ENCODE measurements around the gene FARP1.

FARP1 gene

GRCh38 chr13:98489446-98490194 is 346.7 kb downstream of the FARP1 start:
- Histone ChIP-seq H3K27ac (peak overlapping the region; percentile 38), H3K4me1 (ENCODE audit: low read depth, poor library complexity, severe bottlenecking) (peaks cover 79% of the 10 kb centered on the region), H2AFZ (ENCODE audit: low read depth) (no peak overlapping the region), H3K27me3 (ENCODE audit: insufficient read depth, low read depth) (no peaks in the 10 kb centered on the region), H3K79me2 (ENCODE audit: insufficient read depth, low read depth) (peaks cover 48% of the 10 kb centered on the region), H3K9ac (no peak overlapping the region; the same call in 1 of the 2 replicates), H3K4me3 (IDR thresholded peaks at IDR 0.05; ENCODE audit: insufficient read depth, low read depth, low read length) (no peak overlapping the region), H3K4me2 (peak overlapping the region; percentile 43; the same call in 1 of the 2 replicates), H3K36me3 (ENCODE audit: insufficient read depth) (no peaks in the 10 kb centered on the region), H4K20me1 (ENCODE audit: insufficient read depth) (0 out of 2 replicates have a peak, but pooled peaks cover 16% of the 10 kb centered on the region)
- no peak for TF ChIP-seq CTCF (conservative IDR thresholded peaks at IDR 0.05; ENCODE audit: low read depth, low read length)

GRCh38 chr13:98490195-98490836 is 347.4 kb downstream of the FARP1 start:
- Histone ChIP-seq H3K27me3 (ENCODE audit: insufficient read depth, low read depth) (no peaks in the 10 kb centered on the region), H2AFZ (ENCODE audit: low read depth) (no peak overlapping the region), H3K36me3 (ENCODE audit: insufficient read depth) (no peaks in the 10 kb centered on the region), H3K4me3 (IDR thresholded peaks at IDR 0.05; ENCODE audit: insufficient read depth, low read depth, low read length) (no peak overlapping the region), H3K9ac (no peak overlapping the region), H4K20me1 (ENCODE audit: insufficient read depth) (0 out of 2 replicates have a peak, but pooled peaks cover 10% of the 10 kb centered on the region), H3K4me1 (ENCODE audit: low read depth, poor library complexity, severe bottlenecking) (peaks cover 72% of the 10 kb centered on the region), H3K79me2 (ENCODE audit: insufficient read depth, low read depth) (peaks cover 43% of the 10 kb centered on the region), H3K27ac (no peak overlapping the region; the same call in 1 of the 2 replicates), H3K4me2 (peak overlapping the region; percentile 43; the same call in 1 of the 2 replicates)
- TF ChIP-seq CTCF (conservative IDR thresholded peaks at IDR 0.05; ENCODE audit: low read depth, low read length): no peak

GRCh38 chr13:98490866-98491265 is 348.0 kb downstream of the FARP1 start:
- H3K79me2 ChIP-seq (ENCODE audit: insufficient read depth, low read depth): peaks cover 38% of the 10 kb centered on the region
- no peak overlapping the region for H3K27ac ChIP-seq
- peaks cover 66% of the 10 kb centered on the region for H3K4me1 ChIP-seq (ENCODE audit: low read depth, poor library complexity, severe bottlenecking)
- 0 out of 2 replicates have a peak, but pooled peaks cover 10% of the 10 kb centered on the region for H4K20me1 ChIP-seq (ENCODE audit: insufficient read depth)
- H3K9ac ChIP-seq: no peak overlapping the region
- no peaks in the 10 kb centered on the region for H3K36me3 ChIP-seq (ENCODE audit: insufficient read depth)
- no peaks in the 10 kb centered on the region for H3K27me3 ChIP-seq (ENCODE audit: insufficient read depth, low read depth)
- TF ChIP-seq CTCF (conservative IDR thresholded peaks at IDR 0.05; ENCODE audit: low read depth, low read length): no peak
- H3K4me3 ChIP-seq (IDR thresholded peaks at IDR 0.05; ENCODE audit: insufficient read depth, low read depth, low read length): no peak overlapping the region
- H2AFZ ChIP-seq (ENCODE audit: low read depth): no peak overlapping the region
- peak overlapping the region; percentile 43; the same call in 1 of the 2 replicates for H3K4me2 ChIP-seq

- Histone ChIP-seq H3K36me3 (ENCODE audit: insufficient read depth) (no peaks in the 10 kb centered on the region), H3K27ac (no peak overlapping the region), H3K4me3 (IDR thresholded peaks at IDR 0.05; ENCODE audit: insufficient read depth, low read depth, low read length) (no peak overlapping the region), H4K20me1 (ENCODE audit: insufficient read depth) (0 out of 2 replicates have a peak, but pooled peaks cover 10% of the 10 kb centered on the region), H3K4me2 (no peak overlapping the region), H3K9ac (no peak overlapping the region), H3K27me3 (ENCODE audit: insufficient read depth, low read depth) (no peaks in the 10 kb centered on the region), H2AFZ (ENCODE audit: low read depth) (no peak overlapping the region), H3K79me2 (ENCODE audit: insufficient read depth, low read depth) (peaks cover 26% of the 10 kb centered on the region), H3K4me1 (ENCODE audit: low read depth, poor library complexity, severe bottlenecking) (peaks cover 57% of the 10 kb centered on the region)
- no peak for TF ChIP-seq CTCF (conservative IDR thresholded peaks at IDR 0.05; ENCODE audit: low read depth, low read length)
Observed at GRCh38 chr13:98492335-98493041, 349.6 kb downstream of the FARP1 start.
